HEK293 (cell line): ENCODE measurements around the gene RSRC1.
A peak's percentile ranks its signal among the peaks of the same experiment; 100 is the strongest.

ENCODE experiments used
- BCL11B ChIP-seq: fragments of 450-650 bp; formaldehyde crosslinking; IDR thresholded peaks from 2 replicates; pipeline ENCODE4 v1.5.1; 2016; ENCODE audit warnings: low read depth, missing biosample characterization, missing genetic modification characterization
- FEZF1 ChIP-seq: fragments of 450-650 bp; formaldehyde crosslinking; IDR thresholded peaks from 2 replicates; pipeline ENCODE4 v1.5.1; 2016; ENCODE audit warnings: missing biosample characterization, missing genetic modification characterization
- GLIS2 ChIP-seq: fragments of 450-650 bp; formaldehyde crosslinking; IDR thresholded peaks from 2 replicates; pipeline ENCODE4 v1.5.1; 2016; ENCODE audit warnings: missing biosample characterization, missing genetic modification characterization
- KLF10 ChIP-seq: fragments of 450-650 bp; IDR thresholded peaks from 2 replicates; pipeline ENCODE4 v1.5.1; 2018; ENCODE audit warnings: missing biosample characterization, mild to moderate bottlenecking, missing genetic modification characterization
- KLF16 ChIP-seq: fragments of 450-650 bp; formaldehyde crosslinking; IDR thresholded peaks from 2 replicates; pipeline ENCODE4 v1.5.1; 2017; ENCODE audit warnings: missing biosample characterization, missing genetic modification characterization
- PATZ1 ChIP-seq: fragments of 450-650 bp; formaldehyde crosslinking; IDR thresholded peaks from 2 replicates; pipeline ENCODE4 v1.5.1; 2016; ENCODE audit warnings: missing biosample characterization, missing genetic modification characterization
- RBAK ChIP-seq: fragments of 450-650 bp; formaldehyde crosslinking; IDR thresholded peaks from 2 replicates; pipeline ENCODE4 v1.5.1; 2016; ENCODE audit warnings: missing biosample characterization, missing genetic modification characterization
- SCRT1 ChIP-seq: fragments of 450-650 bp; formaldehyde crosslinking; IDR thresholded peaks from 2 replicates; pipeline ENCODE4 v1.5.1; 2016; ENCODE audit warnings: missing biosample characterization, missing genetic modification characterization, borderline replicate concordance
- SP2 ChIP-seq: fragments of 450-650 bp; formaldehyde crosslinking; IDR thresholded peaks from 2 replicates; pipeline ENCODE4 v1.5.1; 2016; ENCODE audit warnings: missing biosample characterization, missing genetic modification characterization
- SP7 ChIP-seq: fragments of 450-650 bp; formaldehyde crosslinking; IDR thresholded peaks from 2 replicates; pipeline ENCODE4 v1.5.1; 2016; ENCODE audit warnings: missing biosample characterization, missing genetic modification characterization
- ZBTB1 ChIP-seq: fragments of 450-650 bp; formaldehyde crosslinking; IDR thresholded peaks from 2 replicates; pipeline ENCODE4 v1.5.1; 2016; ENCODE audit warnings: missing biosample characterization, missing genetic modification characterization
- ZBTB26 ChIP-seq: fragments of 450-650 bp; formaldehyde crosslinking; optimal IDR thresholded peaks from 2 replicates; pipeline ENCODE3; 2016; ENCODE audit warnings: missing biosample characterization, mild to moderate bottlenecking, missing genetic modification characterization
- ZEB2 ChIP-seq: fragments of 450-650 bp; formaldehyde crosslinking; IDR thresholded peaks from 2 replicates; pipeline ENCODE4 v1.5.1; 2016; ENCODE audit warnings: missing biosample characterization, missing genetic modification characterization
- ZFHX2 ChIP-seq: fragments of 450-650 bp; formaldehyde crosslinking; conservative IDR thresholded peaks from 2 replicates; pipeline ENCODE4 v1.5.1; 2016; ENCODE audit warnings: missing biosample characterization, missing genetic modification characterization
- ZFP37 ChIP-seq: fragments of 450-650 bp; formaldehyde crosslinking; IDR thresholded peaks from 2 replicates; pipeline ENCODE4 v1.5.1; 2016; ENCODE audit warnings: missing biosample characterization, missing genetic modification characterization
- ZNF148 ChIP-seq: fragments of 450-650 bp; formaldehyde crosslinking; IDR thresholded peaks from 2 replicates; pipeline ENCODE4 v1.5.0; 2017; ENCODE audit warnings: missing biosample characterization, missing genetic modification characterization, borderline replicate concordance
- ZNF223 ChIP-seq: fragments of 450-650 bp; formaldehyde crosslinking; IDR thresholded peaks from 2 replicates; pipeline ENCODE4 v1.5.1; 2016; ENCODE audit warnings: missing biosample characterization, missing genetic modification characterization
- ZNF324 ChIP-seq: fragments of 450-650 bp; formaldehyde crosslinking; IDR thresholded peaks from 2 replicates; pipeline ENCODE4 v1.5.1; 2016; ENCODE audit warnings: missing biosample characterization, missing genetic modification characterization
- ZNF391 ChIP-seq: fragments of 450-650 bp; formaldehyde crosslinking; IDR thresholded peaks from 2 replicates; pipeline ENCODE4 v1.5.1; 2016; ENCODE audit warnings: low read depth, missing biosample characterization, missing genetic modification characterization, borderline replicate concordance
- ZNF398 ChIP-seq: fragments of 450-650 bp; formaldehyde crosslinking; IDR thresholded peaks from 2 replicates; pipeline ENCODE4 v1.5.1; 2017; ENCODE audit warnings: missing biosample characterization, missing genetic modification characterization
- ZNF501 ChIP-seq: fragments of 450-650 bp; formaldehyde crosslinking; IDR thresholded peaks from 2 replicates; pipeline ENCODE4 v1.5.1; 2016; ENCODE audit warnings: missing biosample characterization, missing genetic modification characterization
- ZNF521 ChIP-seq: fragments of 450-650 bp; formaldehyde crosslinking; IDR thresholded peaks from 2 replicates; pipeline ENCODE4 v1.5.1; 2017; ENCODE audit warnings: missing biosample characterization, mild to moderate bottlenecking, missing genetic modification characterization
- ZNF529 ChIP-seq: fragments of 450-650 bp; formaldehyde crosslinking; IDR thresholded peaks from 2 replicates; pipeline ENCODE4 v1.5.1; 2017; ENCODE audit warnings: missing genetic modification characterization, missing biosample characterization; ENCODE audit not compliant: insufficient replicate concordance
- ZNF530 ChIP-seq: fragments of 450-650 bp; formaldehyde crosslinking; IDR thresholded peaks from 2 replicates; pipeline ENCODE4 v1.5.1; 2016; ENCODE audit warnings: low read depth, missing biosample characterization, missing genetic modification characterization
- ZNF580 ChIP-seq: fragments of 450-650 bp; formaldehyde crosslinking; IDR thresholded peaks from 2 replicates; pipeline ENCODE4 v1.5.1; 2016; ENCODE audit warnings: missing biosample characterization, missing genetic modification characterization
- ZNF585B ChIP-seq: fragments of 450-650 bp; formaldehyde crosslinking; IDR thresholded peaks from 2 replicates; pipeline ENCODE4 v1.5.1; 2016; ENCODE audit warnings: missing biosample characterization, missing genetic modification characterization
- ZNF624 ChIP-seq: fragments of 450-650 bp; formaldehyde crosslinking; IDR thresholded peaks from 2 replicates; pipeline ENCODE4 v1.5.1; 2017; ENCODE audit warnings: missing biosample characterization, missing genetic modification characterization
- ZNF658 ChIP-seq: fragments of 450-650 bp; formaldehyde crosslinking; IDR thresholded peaks from 2 replicates; pipeline ENCODE4; 2016; ENCODE audit warnings: missing biosample characterization, missing genetic modification characterization
- ZNF692 ChIP-seq: fragments of 450-650 bp; formaldehyde crosslinking; IDR thresholded peaks from 2 replicates; pipeline ENCODE4 v1.5.1; 2016; ENCODE audit warnings: missing biosample characterization, missing genetic modification characterization
- ZSCAN23 ChIP-seq: fragments of 450-650 bp; formaldehyde crosslinking; IDR thresholded peaks from 2 replicates; pipeline ENCODE4 v1.5.1; 2016; ENCODE audit warnings: missing biosample characterization, missing genetic modification characterization

RSRC1 gene

GRCh38 chr3:158570999-158571702 is 461.3 kb downstream of the RSRC1 start, which contains the start of gene MLF1 (continued):
- TF ChIP-seq ZNF521 (tag by site-specific recombination) (no peak), ZNF529 (tag by site-specific recombination) (no peak), FEZF1 (tag by site-specific recombination) (no peak), ZNF624 (tag by site-specific recombination) (no peak), ZNF223 (tag by site-specific recombination) (no peak; the same call in 1 of the 2 replicates), ZEB2 (no peak), GLIS2 (no peak), PATZ1 (tag by site-specific recombination) (peak; percentile 13; the same call in 1 of the 2 replicates), ZBTB1 (peak; percentile 18; the same call in 1 of the 2 replicates), SCRT1 (tag by site-specific recombination) (no peak), ZNF658 (tag by site-specific recombination) (no peak), KLF16 (tag by site-specific recombination) (peak; percentile 39; the same call in 1 of the 2 replicates), ZNF692 (tag by site-specific recombination) (0 out of 2 replicates have a peak, but pooled peaks have one; percentile 13), SP2 (tag by site-specific recombination) (peak; percentile 71), KLF10 (peak; percentile 26; the same call in 1 of the 2 replicates), ZBTB26 (peak; percentile 41), ZNF530 (tag by site-specific recombination) (no peak), ZNF324 (tag by site-specific recombination) (no peak), ZNF398 (tag by site-specific recombination) (peak; percentile 74), SP7 (tag by site-specific recombination) (0 out of 2 replicates have a peak, but pooled peaks have one; percentile 52), ZSCAN23 (tag by site-specific recombination) (no peak), ZNF580 (tag by site-specific recombination) (no peak), ZFP37 (tag by site-specific recombination) (0 out of 2 replicates have a peak, but pooled peaks have one; percentile 72), ZNF501 (peak; percentile 76; the same call in 1 of the 2 replicates), ZFHX2 (peak; percentile 91), BCL11B (tag by site-specific recombination) (no peak), ZNF391 (0 out of 2 replicates have a peak, but pooled peaks have one; percentile 31), RBAK (tag by site-specific recombination) (no peak), ZNF585B (tag by site-specific recombination) (no peak), ZNF148 (tag by site-specific recombination) (no peak)
